Transverse colon (tissue), 4 donors: Measurements from ENCODE around the gene MSH2. TPM values are rescaled to one million over a fixed set of nuclear protein-coding genes. Genes with fewer than 3 reads are reported as not detected.

ENCODE experiments used
- DNase-seq: peaks from one replicate; pipeline ENCODE4 v3.0.0-alpha.2; 2019
- H3K27ac ChIP-seq, 4 donors: fragments of 200-600 bp; sonication (generic); 2 replicates each; pipeline ENCODE4 v1.5.1; 2016 to 2018; ENCODE audit warnings: inconsistent platforms in 4 of 4
- H3K27me3 ChIP-seq: fragments of 200-600 bp; sonication (generic); 2 replicates; pipeline ENCODE4 v1.5.1; 2017; ENCODE audit warnings: inconsistent platforms
- H3K36me3 ChIP-seq, 4 donors: fragments of 200-600 bp; sonication (generic); 2 replicates each; pipeline ENCODE4 v1.5.1; 2017 to 2019; ENCODE audit warnings: inconsistent platforms in 4 of 4
- H3K4me1 ChIP-seq, 4 donors: fragments of 200-600 bp; sonication (generic); 2 replicates each; pipeline ENCODE4 v1.5.1; 2017 to 2020; ENCODE audit warnings: inconsistent platforms in 4 of 4
- H3K4me3 ChIP-seq, 4 donors: fragments of 200-600 bp; sonication (generic); 1 replicate in 1 of 4; 2 replicates in 3 of 4; pipeline versions ENCODE4 v1.5.1 to v1.6.1; 2017 to 2019; ENCODE audit warnings: inconsistent platforms in 4 of 4
- H3K9me3 ChIP-seq, 2 donors: fragments of 200-600 bp; sonication (generic); 2 replicates each; pipeline ENCODE4 v1.5.1; 2017 to 2019; ENCODE audit warnings: inconsistent platforms in 2 of 2
- CTCF ChIP-seq, 5 experiments: fragments of 200-600 bp in 3 of 5; fragments of 450-650 bp in 2 of 5; sonication (generic) in 3 of 5; IDR thresholded peaks; 1 replicate in 2 of 5; 2 replicates in 3 of 5; pipeline ENCODE4 v1.5.1; 2016 to 2017; ENCODE audit warnings: antibody characterized with exemption in 5 of 5, inconsistent platforms in 3 of 5, mild to moderate bottlenecking in 2 of 5, moderate library complexity in 1 of 5
- EP300 ChIP-seq: sonication (generic); formaldehyde crosslinking; IDR thresholded peaks from one replicate; pipeline ENCODE4 v1.6.1; 2017; ENCODE audit warnings: antibody characterized with exemption, low read depth
- POLR2A ChIP-seq: fragments of 450-650 bp; IDR thresholded peaks from one replicate; pipeline ENCODE4 v1.6.1; 2016; ENCODE audit warnings: antibody characterized with exemption, mild to moderate bottlenecking, moderate library complexity
- POLR2AphosphoS5 ChIP-seq, 3 donors: sonication (generic); formaldehyde crosslinking; IDR thresholded peaks; one replicate each; pipeline ENCODE4 v1.6.1; 2016; ENCODE audit warnings: antibody characterized with exemption in 3 of 3
- WGBS, 2 donors: methylation state at CpG; one replicate each; pipeline ENCODE4 v1.1.5; 2018; ENCODE audit warnings: low coverage in 1 of 2; 5-methylcytosine and 5-hydroxymethylcytosine counted together
- in situ Hi-C, 4 donors: fragments of 200-750 bp; cut with MboI; loops; one replicate each; pipeline versions ENCODE4 v1.15.0 to v1.15.1; 2017; ENCODE audit warnings: low sequenced_read_pairs in 3 of 4, low pct_ligation_motif_present in 1 of 4, low pct_unique_long_range_greater_than_20kb in 1 of 4
- intact Hi-C: fragments of 100-400 bp; cut with DNase I; formaldehyde crosslinking; loops from one replicate; pipeline ENCODE4 v1.15.1; 2023; ENCODE audit warnings: low total_unique reads
- total RNA-seq, 4 donors: library from RNA; depleted of rRNA; stranded (reverse); fragments of >200 nt; gene quantifications; one replicate each; pipeline ENCODE4 v1.1.0, GENCODE V29; 2016

Gene MSH2
- total RNA-seq, 4 donors from 2014 or later = 3.0 to 10.8 (median 5.0) TPM

- in situ Hi-C loops = no loop called here
- intact Hi-C loops = no loop called here
- TF ChIP-seq POLR2AphosphoS5 (IDR thresholded peaks at IDR 0.05) (no peak), CTCF (IDR thresholded peaks at IDR 0.05) (no peak), POLR2A (no peak), EP300 (no peak)
- WGBS, 2 donors = 81 to 96% methylated on average over 3 to 8 of the region's 8 CpGs
- H3K27me3 ChIP-seq = peaks cover 1% of the 10 kb centered on the region
- H3K36me3 ChIP-seq = no peaks in the 10 kb centered on the region
- no peak for DNase-seq
- peaks cover 3 to 9% of the 10 kb centered on the region in 2 donors for H3K9me3 ChIP-seq
- H3K4me3 ChIP-seq = no peak overlapping the region
- no peak overlapping the region for H3K27ac ChIP-seq
- H3K4me1 ChIP-seq = no peaks in the 10 kb centered on the region
These were observed 100.6 kb downstream of the MSH2 start for GRCh38 chr2:47503481-47504070.

- TF ChIP-seq POLR2A (no peak), CTCF (IDR thresholded peaks at IDR 0.05) (no peak), EP300 (no peak), POLR2AphosphoS5 (IDR thresholded peaks at IDR 0.05) (no peak)
- in situ Hi-C loops (no loop called here), intact Hi-C loops (no loop called here)
- WGBS, 2 donors = 77 to 92% methylated on average over 3 to 6 of the region's 6 CpGs
- H3K9me3 ChIP-seq = peaks cover 3 to 9% of the 10 kb centered on the region in 2 donors
- H3K27ac ChIP-seq = no peak overlapping the region
- H3K27me3 ChIP-seq = peaks cover 3% of the 10 kb centered on the region
- no peaks in the 10 kb centered on the region for H3K36me3 ChIP-seq
- no peaks in the 10 kb centered on the region for H3K4me1 ChIP-seq
- no peak overlapping the region for H3K4me3 ChIP-seq
- no peak for DNase-seq
These were observed 101.3 kb downstream of the MSH2 start for GRCh38 chr2:47504174-47504810.

- Histone ChIP-seq H3K27ac (no peak overlapping the region), H3K27me3 (peaks cover 3% of the 10 kb centered on the region), H3K36me3 (no peaks in the 10 kb centered on the region), H3K9me3 (no peaks in the 10 kb centered on the region), H3K4me3 (no peak overlapping the region), H3K4me1 (no peaks in the 10 kb centered on the region)
- in situ Hi-C loops = no loop called here
- TF ChIP-seq POLR2A (no peak), EP300 (no peak), CTCF (IDR thresholded peaks at IDR 0.05) (no peak), POLR2AphosphoS5 (IDR thresholded peaks at IDR 0.05) (no peak)
- 72 to 87% methylated on average over 3 to 4 of the region's 4 CpGs for WGBS, 2 donors
- intact Hi-C loops = no loop called here
- no peak for DNase-seq
These were observed 103.1 kb downstream of the MSH2 start for GRCh38 chr2:47506024-47506423.

GRCh38 chr2:47506436-47506835 lies 103.5 kb downstream of the MSH2 start:
- DNase-seq = no peak
- intact Hi-C loops = no loop called here
- Histone ChIP-seq H3K9me3 (no peaks in the 10 kb centered on the region), H3K27ac (no peak overlapping the region), H3K4me3 (no peak overlapping the region), H3K36me3 (no peaks in the 10 kb centered on the region), H3K4me1 (no peaks in the 10 kb centered on the region), H3K27me3 (peaks cover 3% of the 10 kb centered on the region)
- TF ChIP-seq POLR2A (no peak), POLR2AphosphoS5 (IDR thresholded peaks at IDR 0.05) (no peak), EP300 (no peak), CTCF (IDR thresholded peaks at IDR 0.05) (no peak)
- in situ Hi-C loops = no loop called here
- WGBS, 2 donors = 90 to 100% methylated on average over 1 to 5 of the region's 5 CpGs
